Endothelial cell of umbilical vein (primary cell): Measurements from ENCODE around the gene MICAL3. TPM values are rescaled to one million over a fixed set of nuclear protein-coding genes. Genes with fewer than 3 reads are reported as not detected.

Source experiments
- BruUV-seq: library from RNA; stranded (reverse); fragments of 400-500 nt; replicated peaks from 2 replicates; lab custom pipeline; 2021; lab: Mats Ljungman, UMichigan
- CTCF ChIA-PET: fragments of 300-600, 350-600 bp; sonication (Branson Sonifier 250); formaldehyde crosslinking; loops from one replicate; lab custom pipeline; 2021; ENCODE audit warnings: antibody characterized with exemption, inconsistent platforms; lab: Charles Lee
- POLR2A ChIA-PET: fragments of 300-600, 350-600 bp; sonication (Branson Sonifier 250); formaldehyde crosslinking; loops from one replicate; lab custom pipeline; 2021; ENCODE audit warnings: antibody characterized with exemption, inconsistent platforms; lab: Charles Lee
- DNase-seq: peaks from one replicate; pipeline ENCODE4 v3.0.0-alpha.2; 2011; ENCODE audit warnings: low read depth, low spot score
- FAIRE-seq: peaks from 2 replicates; lab custom pipeline; 2011; peaks lifted over from hg19 to GRCh38; lab: Jason Lieb, UNC
- H2AFZ ChIP-seq: 2 replicates; pipeline ENCODE4 v1.6.0; 2012; ENCODE audit warnings: low read depth, low read length, control low read depth, inconsistent platforms
- H3K27ac ChIP-seq: 2 replicates; pipeline ENCODE4 v1.5.1; 2011; ENCODE audit warnings: low read depth, mild to moderate bottlenecking, control low read depth, low read length, moderate library complexity; ENCODE audit not compliant: insufficient read depth
- H3K27me3 ChIP-seq, 2 experiments: 2 replicates each; pipeline versions ENCODE4 v1.6.0 to v1.6.1; 2011; ENCODE audit warnings: low read length in 2 of 2, mixed read lengths in 1 of 2; ENCODE audit not compliant: control insufficient read depth in 2 of 2, insufficient read depth in 2 of 2
- H3K36me3 ChIP-seq, 2 experiments: 2 replicates in 1 of 2; 3 replicates in 1 of 2; pipeline ENCODE4 v1.5.1; 2011; ENCODE audit warnings: low read length in 2 of 2, mild to moderate bottlenecking in 1 of 2, moderate library complexity in 1 of 2; ENCODE audit not compliant: control insufficient read depth in 2 of 2, insufficient read depth in 2 of 2; ENCODE audit errors: extremely low read depth in 1 of 2
- H3K4me1 ChIP-seq: 3 replicates; pipeline ENCODE4 v1.5.1; 2011; ENCODE audit warnings: mild to moderate bottlenecking, low read length; ENCODE audit not compliant: control insufficient read depth, insufficient read depth; ENCODE audit errors: extremely low read depth
- H3K4me2 ChIP-seq: 2 replicates; pipeline ENCODE4 v1.6.1; 2011; ENCODE audit warnings: low read length, control low read depth, mixed read lengths; ENCODE audit not compliant: insufficient read depth
- H3K4me3 ChIP-seq, 3 experiments: fragments of 200-600 bp in 1 of 3; sonication (generic), shearing (Covaris generic) in 1 of 3; replicated peaks in 1 of 3; 2 replicates each; pipeline ENCODE4 v1.5.1; 2011 to 2016; ENCODE audit warnings: control low read depth in 3 of 3, low read length in 3 of 3, mild to moderate bottlenecking in 2 of 3, inconsistent platforms in 1 of 3, low read depth in 1 of 3, moderate library complexity in 1 of 3; ENCODE audit not compliant: insufficient read depth in 1 of 3
- H3K79me2 ChIP-seq: 2 replicates; pipeline ENCODE4 v1.6.0; 2012; ENCODE audit warnings: low read length, inconsistent platforms; ENCODE audit not compliant: control insufficient read depth, insufficient read depth
- H3K9ac ChIP-seq: replicated peaks from 2 replicates; pipeline ENCODE3; 2011; ENCODE audit warnings: low read length, control low read depth; ENCODE audit not compliant: insufficient read depth; ENCODE audit errors: extremely low read depth
- H3K9me1 ChIP-seq: replicated peaks from 3 replicates; pipeline ENCODE4 v1.6.0; 2011; ENCODE audit warnings: mild to moderate bottlenecking, low read length; ENCODE audit not compliant: control insufficient read depth, insufficient read depth; ENCODE audit errors: extremely low read depth
- H3K9me3 ChIP-seq: replicated peaks from 2 replicates; pipeline ENCODE4 v1.5.1; 2012; ENCODE audit warnings: low read length, inconsistent platforms; ENCODE audit not compliant: control insufficient read depth, insufficient read depth
- H4K20me1 ChIP-seq: replicated peaks from 2 replicates; pipeline ENCODE3; 2011; ENCODE audit warnings: mild to moderate bottlenecking, low read length; ENCODE audit not compliant: control insufficient read depth, insufficient read depth; ENCODE audit errors: extremely low read depth
- CTCF ChIP-seq, 2 donors: IDR thresholded peaks; 1 replicate in 1 of 2; 2 replicates in 1 of 2; pipeline ENCODE4 v1.5.1; 2011; ENCODE audit warnings: low read length in 2 of 2, mild to moderate bottlenecking in 2 of 2, moderate library complexity in 2 of 2, control low read depth in 1 of 2, inconsistent platforms in 1 of 2, low read depth in 1 of 2; ENCODE audit not compliant: insufficient read depth in 1 of 2; ENCODE audit errors: extremely low read depth in 1 of 2
- EZH2 ChIP-seq: IDR thresholded peaks from 2 replicates; pipeline ENCODE4 v1.6.1; 2012; ENCODE audit warnings: borderline replicate concordance, low read depth, mild to moderate bottlenecking, moderate library complexity, low read length, inconsistent platforms; ENCODE audit not compliant: severe bottlenecking
- GATA2 ChIP-seq: IDR thresholded peaks from 2 replicates; pipeline ENCODE4 v1.7.0; 2011; ENCODE audit warnings: low read depth, mild to moderate bottlenecking, moderate library complexity, mixed read lengths, low read length; ENCODE audit not compliant: insufficient read length, insufficient read depth
- JUN ChIP-seq: IDR thresholded peaks from 2 replicates; pipeline ENCODE4 v1.6.1; 2011; ENCODE audit warnings: borderline replicate concordance, low read depth; ENCODE audit not compliant: insufficient read length, insufficient read depth
- POLR2A ChIP-seq: IDR thresholded peaks from 2 replicates; pipeline ENCODE4 v1.6.1; 2012; ENCODE audit warnings: low read depth, mild to moderate bottlenecking, control low read depth, low read length
- POLR2AphosphoS5 ChIP-seq: IDR thresholded peaks from 2 replicates; pipeline ENCODE4 v1.6.1; 2012; ENCODE audit warnings: low read depth, mild to moderate bottlenecking, control low read depth, low read length, moderate library complexity; ENCODE audit not compliant: insufficient read depth
- dilution Hi-C: fragments of 300-500 bp; cut with MboI; formaldehyde crosslinking; loops from one replicate; pipeline ENCODE4 v1.15.0; 2019; ENCODE audit warnings: low sequenced_read_pairs; ENCODE audit not compliant: extremely low pct_ligation_motif_present
- intact Hi-C: fragments of 100-400 bp; cut with micrococcal nuclease; formaldehyde crosslinking; loops from one replicate; pipeline ENCODE4 v1.10.0; 2022
- polyA plus RNA-seq, 4 experiments: library from polyadenylated mRNA; depleted of rRNA in 3 of 4; stranded (reverse) in 3 of 4; unstranded in 1 of 4; fragments of >200 nt; gene quantifications; 2 replicates each; pipeline versions ENCODE4 v1.2.1 to v1.2.3, GENCODE V29; 2011 to 2012; ENCODE audit warnings: missing spikeins in 1 of 4
- total RNA-seq: library from RNA; stranded (reverse); gene quantifications from 2 replicates; pipeline ENCODE4 v1.2.3, GENCODE V29; 2021
- TF ChIP-seq, protein P1 (sequence below): IDR thresholded peaks from 2 replicates; pipeline ENCODE4 v1.6.1; 2011; ENCODE audit not compliant: insufficient read depth, insufficient read length

MICAL3 gene
- total and polyA plus RNA-seq, 2 donors (not counting 3 experiments of a cell fraction or from before 2014, with no cell fraction given), result 14.5 to 63.7 TPM

GRCh38 chr22:17951315-17951714 is 73.0 kb downstream of the MICAL3 start:
- POLR2A ChIA-PET, result no interaction called here
- no peaks in the 10 kb centered on the region for H3K9me3 ChIP-seq
- peak overlapping the region; percentile 2 for H3K4me2 ChIP-seq
- peak; percentile 72 for FAIRE-seq
- no peak overlapping the region for H3K9ac ChIP-seq
- H3K9me1 ChIP-seq, result no peaks in the 10 kb centered on the region
- H4K20me1 ChIP-seq, result no peaks in the 10 kb centered on the region
- H3K4me1 ChIP-seq, result peaks cover 17% of the 10 kb centered on the region
- CTCF ChIA-PET, result no interaction called here
- H3K79me2 ChIP-seq, result peaks cover 74% of the 10 kb centered on the region
- intact Hi-C loops (no loop called here), dilution Hi-C loops (no loop called here)
- no peaks in the 10 kb centered on the region for H3K36me3 ChIP-seq
- BruUV-seq, result no TSS peak
- H3K27me3 ChIP-seq, result no peaks in the 10 kb centered on the region
- no peak overlapping the region for H3K4me3 ChIP-seq
- H2AFZ ChIP-seq, result peak overlapping the region; percentile 4
- TF ChIP-seq EZH2 (no peak), POLR2AphosphoS5 (no peak), CTCF (IDR thresholded peaks at IDR 0.05; ENCODE audit: extremely low read depth in 1 of 2, insufficient read depth in 1 of 2, low read depth in 1 of 2, low read length in 2 of 2) (no peak), JUN (no peak), GATA2 (peak; percentile 20), POLR2A (no peak)
- TF ChIP-seq, protein P1, sequence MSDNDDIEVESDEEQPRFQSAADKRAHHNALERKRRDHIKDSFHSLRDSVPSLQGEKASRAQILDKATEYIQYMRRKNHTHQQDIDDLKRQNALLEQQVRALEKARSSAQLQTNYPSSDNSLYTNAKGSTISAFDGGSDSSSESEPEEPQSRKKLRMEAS, result no peak
- peak overlapping the region; percentile 62 for H3K27ac ChIP-seq
- peak; percentile 54 for DNase-seq
